ENCODE measurements around the gene PACS2. TPM values are rescaled to one million over a fixed set of nuclear protein-coding genes. Genes with fewer than 3 reads are reported as not detected.

PACS2 gene
- total and polyA plus RNA-seq, 2 of the 8 experiments (the other 6 are each of a cell fraction or from before 2014, with no cell fraction given), result 38.0 to 62.8 TPM

GRCh38 chr14:105337433-105337832 lies 22.9 kb downstream of the PACS2 start:
- H2BK15ac ChIP-seq (ENCODE audit: low read length), result no peak overlapping the region
- no peak overlapping the region for H2BK120ac ChIP-seq (replicated peaks; ENCODE audit: low read depth, low read length)
- no peak overlapping the region for H3K23ac ChIP-seq (ENCODE audit: insufficient read length)
- CTCF ChIA-PET (ENCODE audit: partially characterized antibody), result interaction anchor here (0.8 to 1.1 kb wide), 2 partner anchors 19 to 46 kb away, joined by 3 read pairs; no protein-coding TSS in a partner anchor
- no peak overlapping the region for H3K18ac ChIP-seq (ENCODE audit: extremely low read depth, low read length)
- WGBS, 2 experiments (ENCODE audit: extremely low coverage in 1 of 2, insufficient coverage in 1 of 2, insufficient read length in 1 of 2, insufficient replicate concordance in 2 of 2, low coverage in 1 of 2, low lambda C conversion rate in 2 of 2, missing lambda C conversion rate in 1 of 2), result 87% methylated on average over 6 of the region's 6 CpGs; no CpG with 5 or more reads in 1 of the 2 experiments
- H3K27me3 ChIP-seq (replicated peaks in 1 of 4; ENCODE audit: control insufficient read depth in 3 of 4, extremely low read depth in 1 of 4, insufficient read depth in 3 of 4, low read length in 3 of 4), result no peaks in the 10 kb centered on the region
- no peak overlapping the region for H3K14ac ChIP-seq (ENCODE audit: insufficient read length)
- H4K8ac ChIP-seq (ENCODE audit: extremely low read depth, insufficient read depth, low read length), result no peak overlapping the region
- H3K4me2 ChIP-seq (ENCODE audit: insufficient read depth in 1 of 2, low read depth in 2 of 2, low read length in 2 of 2), result no peak overlapping the region
- H2BK12ac ChIP-seq (ENCODE audit: low read depth, low read length), result no peak overlapping the region
- H2AK5ac ChIP-seq (ENCODE audit: low read depth, low read length), result no peak overlapping the region
- H3K4ac ChIP-seq (replicated peaks; ENCODE audit: insufficient read length, low read depth, low read length), result no peak overlapping the region
- H3K56ac ChIP-seq (replicated peaks; ENCODE audit: insufficient read length, low read depth, low read length), result no peak overlapping the region
- no peak overlapping the region for H4K5ac ChIP-seq (ENCODE audit: insufficient read length, low read depth, low read length)
- H3K27ac ChIP-seq (ENCODE audit: low read depth, low read length), result no peak overlapping the region
- H3K79me1 ChIP-seq (ENCODE audit: low read depth, low read length), result peaks cover 26% of the 10 kb centered on the region
- no peaks in the 10 kb centered on the region for H3K36me3 ChIP-seq (ENCODE audit: control insufficient read depth in 2 of 4, insufficient read depth in 4 of 4, low read length in 3 of 4)
- no peak overlapping the region for H3K4me3 ChIP-seq (ENCODE audit: extremely low read depth in 1 of 4, insufficient read depth in 2 of 4, low read depth in 3 of 4, low read length in 4 of 4)
- H4K91ac ChIP-seq (replicated peaks; ENCODE audit: insufficient read length, low read length), result no peak overlapping the region
- H3K9me3 ChIP-seq (ENCODE audit: insufficient read depth in 2 of 2, low read depth in 1 of 2, low read length in 1 of 2), result no peaks in the 10 kb centered on the region
- no peaks in the 10 kb centered on the region for H3K23me2 ChIP-seq (ENCODE audit: low read depth, low read length)
- H3K4me1 ChIP-seq (replicated peaks in 1 of 4; ENCODE audit: control insufficient read depth in 3 of 4, insufficient read depth in 4 of 4, low read length in 3 of 4), result peaks cover 0 to 8% (median 1%) of the 10 kb centered on the region in 4 experiments; a peak in 3 of 7 replicates
- H4K20me1 ChIP-seq (replicated peaks in 1 of 2; ENCODE audit: control insufficient read depth in 1 of 2, insufficient read depth in 2 of 2, low read length in 2 of 2), result peaks cover 18 to 44% of the 10 kb centered on the region in 2 experiments
- no peak overlapping the region for H2BK5ac ChIP-seq (ENCODE audit: low read depth, low read length)
- peaks cover 0 to 46% of the 10 kb centered on the region in 2 experiments; a peak in 2 of 4 replicates for H3K79me2 ChIP-seq (ENCODE audit: control insufficient read depth in 1 of 2, insufficient read depth in 2 of 2, low read length in 2 of 2)
- DNase-seq (ENCODE audit: low read depth in 1 of 2, low spot score in 2 of 2), result no peak
- no peak for FAIRE-seq
- no peak overlapping the region for H2BK20ac ChIP-seq (ENCODE audit: low read length)
- POLR2A ChIA-PET (ENCODE audit: partially characterized antibody), result interaction anchor here (0.8 kb wide), 1 partner anchor 9 kb away, joined by 4 read pairs; no protein-coding TSS in a partner anchor
- H2AFZ ChIP-seq (ENCODE audit: low read length), result no peak overlapping the region
- no peak overlapping the region for H3K9ac ChIP-seq (replicated peaks in 1 of 4; ENCODE audit: extremely low read depth in 1 of 4, low read depth in 3 of 4, low read length in 3 of 4)
- TF ChIP-seq RFX5 (IDR thresholded peaks at IDR 0.05; ENCODE audit: borderline replicate concordance, low read depth, low read length), result no peak
- TF ChIP-seq CREB1 (IDR thresholded peaks at IDR 0.05), result no peak
- TF ChIP-seq RXRA (IDR thresholded peaks at IDR 0.05; ENCODE audit: insufficient read depth, low read depth, low read length), result no peak
- no peak for TF ChIP-seq YY1 (IDR thresholded peaks at IDR 0.05; ENCODE audit: low read depth, low read length)
- TF ChIP-seq EZH2 (IDR thresholded peaks at IDR 0.05; ENCODE audit: low read depth, low read length, severe bottlenecking), result no peak
- TF ChIP-seq EGR1 (IDR thresholded peaks at IDR 0.05; ENCODE audit: borderline replicate concordance, low read depth, low read length), result no peak
- no peak for TF ChIP-seq ATF3 (IDR thresholded peaks at IDR 0.05; ENCODE audit: insufficient read depth, low read depth, low read length)
- no peak for TF ChIP-seq FOSL1 (IDR thresholded peaks at IDR 0.05; ENCODE audit: insufficient read depth, low read depth, low read length)
- no peak for TF ChIP-seq TBP (IDR thresholded peaks at IDR 0.05; ENCODE audit: low read depth, low read length)
- no peak for TF ChIP-seq TAF7 (optimal IDR thresholded peaks at IDR 0.05; ENCODE audit: borderline replicate concordance, low read depth, low read length)
- no peak for TF ChIP-seq CHD2 (IDR thresholded peaks at IDR 0.05; ENCODE audit: low read length)
- no peak for TF ChIP-seq ZNF274 (IDR thresholded peaks at IDR 0.05; ENCODE audit: borderline replicate concordance, extremely low read depth, low read length)
- TF ChIP-seq POLR2AphosphoS5 (IDR thresholded peaks at IDR 0.05; ENCODE audit: low read depth, low read length), result no peak
- no peak for TF ChIP-seq CBX5 (IDR thresholded peaks at IDR 0.05; ENCODE audit: low read depth, low read length)

Data from H1 (cell line).